Pancreas (tissue), 10 donors: ENCODE measurements around the gene FBXL17. TPM values are rescaled to one million over a fixed set of nuclear protein-coding genes. Genes with fewer than 3 reads are reported as not detected.
A peak's percentile ranks its signal among the peaks of the same experiment; 100 is the strongest.

Experiments
- ATAC-seq, 4 donors: fragments of 200-7000 bp; cut with Tn5 transposase; one replicate each; pipeline versions ENCODE4 v1.8.0 to v1.9.1; 2020; ENCODE audit warnings: mild to moderate bottlenecking in 4 of 4, moderate library complexity in 4 of 4
- DNase-seq, 6 donors: peaks; one replicate each; pipeline ENCODE4 v3.0.0-alpha.2; 2020
- FAIRE-seq: peaks from 2 replicates; lab custom pipeline; 2012; peaks lifted over from hg19 to GRCh38; lab: Jason Lieb, UNC
- H3K27ac ChIP-seq, 4 donors: fragments of 200-600 bp; sonication (generic); 1 replicate in 3 of 4; 2 replicates in 1 of 4; pipeline versions ENCODE4 v1.5.0 to v1.8.0; 2020
- H3K27me3 ChIP-seq, 4 donors: fragments of 200-600 bp; one replicate each; pipeline ENCODE4 v1.8.0; 2021
- H3K36me3 ChIP-seq, 3 donors: fragments of 200-600 bp; sonication (generic) in 1 of 3; one replicate each; pipeline versions ENCODE4 v1.5.0 to v1.8.0; 2020 to 2021
- H3K4me1 ChIP-seq, 3 donors: fragments of 200-600 bp; one replicate each; pipeline ENCODE4 v1.8.0; 2021
- H3K4me3 ChIP-seq, 4 donors: fragments of 200-600 bp; sonication (generic) in 2 of 4; one replicate each; pipeline versions ENCODE4 v1.5.0 to v1.8.0; 2020 to 2021
- H3K9me3 ChIP-seq, 4 donors: fragments of 200-600 bp; one replicate each; pipeline ENCODE4 v1.8.0; 2021
- CTCF ChIP-seq, 4 donors: fragments of 200-600 bp; sonication (generic) in 3 of 4; IDR thresholded peaks; one replicate each; pipeline versions ENCODE4 v1.5.0 to v1.8.0; 2021; ENCODE audit warnings: antibody characterized with exemption in 4 of 4
- WGBS, 2 donors: extraction: QIAGEN DNeasy Blood & Tissue Kit; methylation state at CpG; one replicate each; pipeline ENCODE4 v1.1.7; 2013; 5-methylcytosine and 5-hydroxymethylcytosine counted together
- intact Hi-C, 3 donors: fragments of 100-400 bp; cut with DNase I; formaldehyde crosslinking; loops; one replicate each; pipeline versions ENCODE4 v1.11.1 to v1.14.2; 2022
- polyA plus RNA-seq, 2 donors: library from polyadenylated mRNA; stranded (reverse); fragments of 200-250 nt; gene quantifications; one replicate each; pipeline ENCODE4 v1.2.3, GENCODE V29; 2013
- total RNA-seq, 6 donors: library from RNA; stranded (reverse); fragmentation: NEBNext Ultra II Directional in 4 of 6; extraction: Animal tissue kit (Norgen Biotek cat#: 25700) in 4 of 6; gene quantifications; one replicate each; pipeline versions ENCODE4 v1.2.1 to v1.2.4, GENCODE V29; 2021 to 2023
- donor health status: healthy with polysubstance abuse.
- donor health status: DM: no; HTN: no; CAD: no; lungs with moderate emphysema.
- donor health status: DM: no; HTN: no; CAD: no.
- donor health status: control.
- donor health status: control.
- donor health status: Bipolar disorder and iron deficiency.
- donor health status: DM: yes; HTN: yes; CAD: no.
- donor health status: DM: no; HTN: no; CAD: no.
- donor health status: DM: no; HTN: no; CAD: no.
- donor health status: DM: yes; HTN: yes; CAD: no.

The FBXL17 gene
- total and polyA plus RNA-seq, 8 donors = 4.2 to 11.1 (median 7.3) TPM

- Histone ChIP-seq H3K4me1 (peaks cover 0 to 5% (median 0%) of the 10 kb centered on the region in 3 donors), H3K9me3 (no peaks in the 10 kb centered on the region), H3K27ac (no peak overlapping the region), H3K36me3 (no peaks in the 10 kb centered on the region), H3K27me3 (no peaks in the 10 kb centered on the region), H3K4me3 (no peak overlapping the region)
- peak in 2 of 4 donors; percentile 15 to 39 for ATAC-seq
- intact Hi-C loops = no loop called here
- no peak for FAIRE-seq
- no peak for DNase-seq
- 45 to 46% methylated on average over 3 of the region's 3 CpGs for WGBS, 2 donors
- no peak for TF ChIP-seq CTCF (IDR thresholded peaks at IDR 0.05)
These were observed 430.6 kb downstream of the FBXL17 start for GRCh38 chr5:107951309-107951708.

GRCh38 chr5:107950776-107951175, 431.1 kb downstream of the FBXL17 start:
- no peaks in the 10 kb centered on the region for H3K27me3 ChIP-seq
- peaks cover 0 to 5% (median 0%) of the 10 kb centered on the region in 3 donors for H3K4me1 ChIP-seq
- no peak for FAIRE-seq
- H3K36me3 ChIP-seq = no peaks in the 10 kb centered on the region
- H3K9me3 ChIP-seq = no peaks in the 10 kb centered on the region
- ATAC-seq = no peak
- H3K4me3 ChIP-seq = no peak overlapping the region
- WGBS, 2 donors = 92 to 94% methylated on average over 5 of the region's 5 CpGs
- intact Hi-C loops = no loop called here
- no peak overlapping the region for H3K27ac ChIP-seq
- DNase-seq = no peak
- TF ChIP-seq CTCF (IDR thresholded peaks at IDR 0.05) = no peak

GRCh38 chr5:107949688-107950341, 432.1 kb downstream of the FBXL17 start:
- no peak overlapping the region for H3K27ac ChIP-seq
- H3K27me3 ChIP-seq = no peaks in the 10 kb centered on the region
- H3K4me3 ChIP-seq = no peak overlapping the region
- H3K36me3 ChIP-seq = no peaks in the 10 kb centered on the region
- H3K4me1 ChIP-seq = peaks cover 0 to 5% (median 0%) of the 10 kb centered on the region in 3 donors
- WGBS, 2 donors = 92 to 93% methylated on average over 6 of the region's 6 CpGs
- ATAC-seq = no peak
- no peak for TF ChIP-seq CTCF (IDR thresholded peaks at IDR 0.05)
- DNase-seq = no peak
- FAIRE-seq = no peak
- intact Hi-C loops = no loop called here
- H3K9me3 ChIP-seq = no peaks in the 10 kb centered on the region

GRCh38 chr5:107948377-107948776, 433.5 kb downstream of the FBXL17 start:
- no peak for TF ChIP-seq CTCF (IDR thresholded peaks at IDR 0.05)
- Histone ChIP-seq H3K4me3 (no peak overlapping the region), H3K36me3 (no peaks in the 10 kb centered on the region), H3K27me3 (no peaks in the 10 kb centered on the region), H3K4me1 (peaks cover 0 to 5% (median 0%) of the 10 kb centered on the region in 3 donors), H3K27ac (no peak overlapping the region), H3K9me3 (no peaks in the 10 kb centered on the region)
- ATAC-seq = no peak
- no peak for FAIRE-seq
- 86 to 97% methylated on average over 1 of the region's 1 CpG for WGBS, 2 donors
- intact Hi-C loops = no loop called here
- no peak for DNase-seq

- H3K27ac ChIP-seq = no peak overlapping the region
- no peaks in the 10 kb centered on the region for H3K27me3 ChIP-seq
- no peak for TF ChIP-seq CTCF (IDR thresholded peaks at IDR 0.05)
- peak; percentile 49 for FAIRE-seq
- intact Hi-C loops = no loop called here
- DNase-seq = no peak
- no peaks in the 10 kb centered on the region for H3K36me3 ChIP-seq
- no peaks in the 10 kb centered on the region for H3K4me1 ChIP-seq
- ATAC-seq = no peak
- H3K9me3 ChIP-seq = no peaks in the 10 kb centered on the region
- WGBS, 2 donors = 83 to 89% methylated on average over 2 of the region's 2 CpGs
- H3K4me3 ChIP-seq = no peak overlapping the region
These were observed 436.8 kb downstream of the FBXL17 start for GRCh38 chr5:107945061-107945460.
